ENCODE measurements around the gene PEMT.

PEMT gene

DNA sequence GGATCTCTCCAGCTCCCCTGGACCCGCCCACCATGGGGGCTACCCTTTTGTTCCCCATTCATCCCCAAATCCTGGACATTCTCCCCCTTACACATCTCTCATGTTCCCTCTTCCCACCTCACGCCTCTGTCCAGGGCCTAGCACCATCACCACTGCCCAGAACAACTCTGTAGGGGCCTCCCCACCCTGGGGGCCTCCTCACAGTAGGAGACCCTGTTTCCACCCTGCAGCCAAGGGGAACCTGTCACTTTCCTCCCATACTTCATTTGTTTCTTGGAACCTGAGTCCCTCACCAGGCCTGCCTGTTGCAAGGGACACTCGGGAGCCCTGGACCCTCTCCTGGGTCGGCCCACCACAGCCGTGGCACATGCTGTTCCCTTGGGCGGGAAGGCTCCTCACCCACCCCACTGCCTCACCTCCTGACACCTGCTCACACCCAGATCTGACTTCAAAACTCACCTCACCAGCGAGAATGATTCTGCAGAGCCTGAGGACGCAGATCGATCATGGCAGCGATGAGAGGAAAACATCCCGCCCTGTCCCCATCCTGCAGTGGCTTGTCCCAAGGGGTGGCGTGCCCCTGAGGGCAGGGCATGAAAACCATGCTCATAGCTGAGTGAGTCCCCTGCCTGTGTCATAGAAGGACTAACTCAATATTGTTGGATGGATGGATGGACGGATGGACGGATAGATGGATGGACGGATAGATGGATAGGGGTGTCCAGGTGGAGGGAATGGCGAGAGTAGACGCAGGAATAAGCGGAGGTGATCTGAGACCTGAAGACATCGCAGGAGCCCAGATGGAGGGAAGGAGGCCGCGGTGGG lies 88.6 kb downstream of the PEMT start:
- no peak for DNase-seq (ENCODE audit: extremely low spot score)
- ChIA-PET CTCF (no interaction called here), POLR2A (no interaction called here)
- TF ChIP-seq, protein P1, sequence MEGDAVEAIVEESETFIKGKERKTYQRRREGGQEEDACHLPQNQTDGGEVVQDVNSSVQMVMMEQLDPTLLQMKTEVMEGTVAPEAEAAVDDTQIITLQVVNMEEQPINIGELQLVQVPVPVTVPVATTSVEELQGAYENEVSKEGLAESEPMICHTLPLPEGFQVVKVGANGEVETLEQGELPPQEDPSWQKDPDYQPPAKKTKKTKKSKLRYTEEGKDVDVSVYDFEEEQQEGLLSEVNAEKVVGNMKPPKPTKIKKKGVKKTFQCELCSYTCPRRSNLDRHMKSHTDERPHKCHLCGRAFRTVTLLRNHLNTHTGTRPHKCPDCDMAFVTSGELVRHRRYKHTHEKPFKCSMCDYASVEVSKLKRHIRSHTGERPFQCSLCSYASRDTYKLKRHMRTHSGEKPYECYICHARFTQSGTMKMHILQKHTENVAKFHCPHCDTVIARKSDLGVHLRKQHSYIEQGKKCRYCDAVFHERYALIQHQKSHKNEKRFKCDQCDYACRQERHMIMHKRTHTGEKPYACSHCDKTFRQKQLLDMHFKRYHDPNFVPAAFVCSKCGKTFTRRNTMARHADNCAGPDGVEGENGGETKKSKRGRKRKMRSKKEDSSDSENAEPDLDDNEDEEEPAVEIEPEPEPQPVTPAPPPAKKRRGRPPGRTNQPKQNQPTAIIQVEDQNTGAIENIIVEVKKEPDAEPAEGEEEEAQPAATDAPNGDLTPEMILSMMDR (IDR thresholded peaks at IDR 0.05; ENCODE audit: control extremely low read depth, extremely low read depth, low read depth, missing control alignments), result no peak

DNA sequence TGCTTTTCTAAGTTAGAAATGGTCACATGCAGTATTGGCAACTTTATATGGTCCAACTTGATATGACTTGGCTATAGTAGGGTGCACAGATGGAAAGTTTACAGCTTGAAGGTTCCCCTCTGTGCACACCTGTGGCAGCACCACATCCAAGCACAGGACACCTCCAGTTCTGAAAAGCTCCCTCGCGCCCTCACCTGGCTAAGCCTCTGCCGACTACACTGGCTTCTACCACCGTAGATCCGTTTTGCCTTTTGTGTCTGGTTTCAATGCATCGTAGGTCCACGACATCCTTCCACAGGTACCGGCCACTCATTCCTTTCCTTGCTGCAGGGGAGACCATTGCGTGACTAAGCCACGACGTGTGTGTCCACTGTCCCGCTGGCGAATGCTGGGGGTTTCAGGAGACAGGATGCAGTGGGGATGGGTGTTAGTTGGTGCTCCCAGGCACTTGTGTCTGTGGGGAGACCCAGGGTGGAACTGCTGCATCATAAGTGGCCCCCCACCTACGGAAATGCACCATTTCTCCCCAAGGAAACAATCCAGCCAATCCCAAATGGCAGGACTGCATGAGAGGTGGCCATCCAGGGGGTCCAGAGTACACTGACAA lies 90.4 kb downstream of the PEMT start:
- ChIA-PET POLR2A (no interaction called here), CTCF (interaction anchor here (1.0 to 1.6 kb wide), 3 partner anchors 68 to 146 kb away, joined by 3 to 5 read pairs (median 3); no protein-coding TSS in a partner anchor)
- TF ChIP-seq, protein P1 (IDR thresholded peaks at IDR 0.05; ENCODE audit: control extremely low read depth, extremely low read depth, low read depth, missing control alignments), result peak; percentile 30
- no peak for DNase-seq (ENCODE audit: extremely low spot score)

DNA sequence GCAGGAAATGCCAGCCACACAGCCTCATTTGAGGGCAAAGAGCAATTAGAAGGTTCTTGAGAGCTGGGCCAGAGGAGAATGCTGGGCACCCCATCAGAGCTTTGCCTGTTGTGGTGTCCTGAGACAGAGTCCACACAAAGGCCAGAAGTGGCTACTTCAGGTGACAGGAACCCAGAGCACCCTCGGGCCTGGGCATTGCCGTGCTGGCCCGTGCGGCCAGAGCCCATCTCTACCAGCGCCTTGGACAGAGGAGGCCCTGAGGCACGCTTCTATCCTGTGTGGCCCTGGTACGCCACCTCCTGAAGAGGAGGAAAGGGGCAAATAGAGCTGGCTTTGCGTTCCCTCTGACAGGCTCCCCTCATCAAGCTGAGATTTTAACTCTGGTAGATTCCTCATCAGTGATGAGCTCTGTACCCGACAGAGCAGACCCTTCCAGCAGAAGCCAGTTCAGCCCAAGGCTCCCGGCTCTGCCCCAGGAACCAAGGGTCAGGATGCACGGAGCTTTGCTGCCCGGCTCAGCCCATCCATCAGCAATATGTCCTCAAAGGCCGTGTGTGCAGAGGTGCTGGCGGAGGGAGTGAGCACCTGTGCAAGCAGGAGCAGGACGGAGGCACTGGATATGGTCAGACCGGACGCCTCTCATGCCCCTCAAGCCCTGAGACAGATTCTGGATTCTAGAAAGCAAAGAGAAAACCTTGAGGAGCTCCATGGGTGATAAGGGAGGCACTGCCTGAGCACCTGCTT lies 91.9 kb downstream of the PEMT start:
- ChIA-PET CTCF (interaction anchor here (0.9 to 5.2 kb wide), 7 partner anchors 70 to 420 kb away, joined by 3 to 26 read pairs (median 3); no protein-coding TSS in a partner anchor), POLR2A (no interaction called here)
- DNase-seq (ENCODE audit: extremely low spot score), result no peak
- TF ChIP-seq, protein P1 (IDR thresholded peaks at IDR 0.05; ENCODE audit: control extremely low read depth, extremely low read depth, low read depth, missing control alignments), result no peak

DNA sequence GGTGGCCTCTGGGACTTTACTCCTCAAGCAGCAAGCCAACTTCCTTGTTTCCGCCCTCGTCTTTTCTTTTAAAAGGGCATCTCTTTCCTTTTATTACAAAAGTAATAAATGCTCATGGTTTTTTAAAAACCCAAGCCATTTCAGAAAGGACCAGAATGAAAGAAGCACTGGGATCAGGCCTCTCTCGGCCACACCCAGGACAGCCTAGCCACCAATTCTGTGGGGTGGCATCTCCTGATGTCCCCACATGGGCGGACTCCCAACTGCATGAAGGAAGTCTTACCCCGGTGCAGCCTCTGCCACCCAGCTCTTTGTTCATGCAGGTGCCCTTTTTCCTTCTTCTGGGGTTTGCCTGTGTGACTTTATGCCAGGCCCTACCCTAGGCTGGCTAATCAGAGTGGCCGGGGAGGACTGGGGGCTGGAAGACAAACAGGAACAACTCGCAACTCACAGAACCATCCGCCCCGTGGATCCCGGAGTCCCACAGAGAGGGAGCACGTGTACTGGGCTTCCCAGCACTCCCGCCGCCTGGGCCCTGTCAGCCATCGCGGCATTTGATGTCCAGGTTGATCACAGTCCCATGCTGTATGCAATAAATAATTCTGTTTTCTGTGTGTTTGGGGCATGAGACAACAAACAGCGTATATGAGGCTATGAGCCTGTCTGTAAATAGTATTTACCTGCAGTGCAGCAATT lies 92.8 kb downstream of the PEMT start:
- CTCF ChIA-PET, result interaction anchor here (0.9 to 5.2 kb wide), 5 partner anchors 143 to 420 kb away, joined by 3 to 82 read pairs (median 3); no protein-coding TSS in a partner anchor
- no peak for DNase-seq (ENCODE audit: extremely low spot score)
- TF ChIP-seq, protein P1 (IDR thresholded peaks at IDR 0.05; ENCODE audit: control extremely low read depth, extremely low read depth, low read depth, missing control alignments), result no peak
- POLR2A ChIA-PET, result no interaction called here

DNA sequence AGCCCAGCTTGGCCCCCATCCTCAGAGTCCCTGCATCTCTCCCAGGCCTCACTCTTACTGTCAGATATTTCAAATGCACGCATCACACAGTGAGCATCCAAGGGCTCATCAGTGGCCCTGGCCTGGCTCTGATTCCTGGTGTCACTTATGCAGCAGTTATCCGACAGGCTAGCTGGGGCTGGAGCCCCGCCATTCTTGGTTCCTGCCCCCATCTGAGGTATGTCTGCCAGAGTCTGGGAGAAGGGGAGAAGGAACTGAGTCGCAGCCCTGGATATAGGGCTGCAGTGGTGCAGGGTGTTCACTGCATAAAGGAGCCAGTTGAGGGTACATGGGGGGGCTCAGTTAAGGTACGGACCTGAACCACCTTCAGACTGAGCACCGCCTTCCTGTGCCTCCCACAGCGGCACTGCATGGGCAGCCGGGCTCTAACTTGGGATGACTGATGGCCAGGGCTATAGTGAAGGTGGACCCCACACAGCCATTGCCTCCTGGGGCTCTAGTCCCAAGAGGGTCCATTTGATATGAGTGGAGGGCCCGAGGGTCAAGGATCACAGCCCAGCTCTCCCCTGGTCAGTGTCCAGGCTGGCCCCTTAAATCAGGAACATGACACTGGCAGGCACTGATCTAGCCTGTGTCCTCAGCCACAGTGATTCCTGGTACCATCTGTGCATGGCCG lies 93.5 kb downstream of the PEMT start:
- CTCF ChIA-PET, result interaction anchor here (1.1 to 5.2 kb wide), 25 partner anchors 8 to 421 kb away, joined by 3 to 82 read pairs (median 8); partner anchors contain the start of gene PEMT
- TF ChIP-seq, protein P1 (IDR thresholded peaks at IDR 0.05; ENCODE audit: control extremely low read depth, extremely low read depth, low read depth, missing control alignments), result no peak
- POLR2A ChIA-PET, result no interaction called here
- DNase-seq (ENCODE audit: extremely low spot score), result no peak
